GM18498 (cell line): ENCODE measurements around the gene WDR48.
A peak's percentile ranks its signal among the peaks of the same experiment; 100 is the strongest.

Experiments used
- ATAC-seq: cut with Tn5 transposase; IDR thresholded peaks from one replicate; pipeline ENCODE4 v1.9.1; 2021; ENCODE audit warnings: mild to moderate bottlenecking, moderate library complexity; ENCODE audit not compliant: unreplicated experiment

Gene WDR48

GRCh38 chr3:39118931-39119660 is 67.3 kb downstream of the WDR48 start:
- no peak for ATAC-seq

GRCh38 chr3:39121621-39122020 is 69.8 kb downstream of the WDR48 start:
- no peak for ATAC-seq

GRCh38 chr3:39122813-39123212 is 71.0 kb downstream of the WDR48 start:
- ATAC-seq = peak; percentile 87

- no peak for ATAC-seq
These were observed 73.3 kb downstream of the WDR48 start for GRCh38 chr3:39124876-39125840.

GRCh38 chr3:39125841-39126500 is 74.2 kb downstream of the WDR48 start:
- ATAC-seq = no peak

GRCh38 chr3:39126532-39127071 is 74.8 kb downstream of the WDR48 start:
- ATAC-seq = no peak

GRCh38 chr3:39127269-39127907 is 75.6 kb downstream of the WDR48 start:
- no peak for ATAC-seq

- ATAC-seq = no peak
These were observed 76.1 kb downstream of the WDR48 start for GRCh38 chr3:39127908-39128304.

- no peak for ATAC-seq
These were observed 77.1 kb downstream of the WDR48 start for GRCh38 chr3:39128951-39129350.

- no peak for ATAC-seq
These were observed 78.2 kb downstream of the WDR48 start for GRCh38 chr3:39130026-39130425.

GRCh38 chr3:39130693-39131265 is 79.0 kb downstream of the WDR48 start:
- no peak for ATAC-seq

GRCh38 chr3:39132096-39133092 is 80.6 kb downstream of the WDR48 start:
- no peak for ATAC-seq

- no peak for ATAC-seq
These were observed 81.3 kb downstream of the WDR48 start for GRCh38 chr3:39133093-39133490.

GRCh38 chr3:39133822-39134221 is 82.0 kb downstream of the WDR48 start:
- no peak for ATAC-seq

GRCh38 chr3:39134305-39134704 is 82.5 kb downstream of the WDR48 start:
- ATAC-seq = no peak

GRCh38 chr3:39135170-39135805 is 83.5 kb downstream of the WDR48 start:
- ATAC-seq = no peak

- no peak for ATAC-seq
These were observed 85.0 kb downstream of the WDR48 start for GRCh38 chr3:39136533-39137434.
